GM19438 (cell line): ENCODE data around the gene AKR7A2.

ENCODE experiments used
- ATAC-seq: cut with Tn5 transposase; IDR thresholded peaks from one replicate; pipeline ENCODE4 v1.9.1; 2021; ENCODE audit warnings: low read depth; ENCODE audit not compliant: unreplicated experiment

Gene AKR7A2

GRCh38 chr1:19311931-19312781, at the start of gene AKR7A2, which contains the start of gene SLC66A1:
Gene AKR7A2 (minus strand): TSS chr1:19312144. CDS start chr1:19312124, 20 bp downstream.
Gene SLC66A1 (plus strand): TSS chr1:19312326. CDS start chr1:19317678, 5,352 bp downstream.
- ATAC-seq: peak; percentile 55

GRCh38 chr1:19360843-19361610, 49.1 kb upstream of the AKR7A2 start:
- ATAC-seq: no peak

- ATAC-seq: no peak
Measured at GRCh38 chr1:19360432-19360831, 48.5 kb upstream of the AKR7A2 start.

- ATAC-seq: no peak
Measured at GRCh38 chr1:19360016-19360415, 48.1 kb upstream of the AKR7A2 start.

GRCh38 chr1:19359357-19359756, 47.4 kb upstream of the AKR7A2 start:
- ATAC-seq: no peak

- ATAC-seq: no peak
Measured at GRCh38 chr1:19358710-19359109, 46.8 kb upstream of the AKR7A2 start.

GRCh38 chr1:19357299-19357986, 45.5 kb upstream of the AKR7A2 start:
- ATAC-seq: no peak

- ATAC-seq: no peak
Measured at GRCh38 chr1:19356266-19356665, 44.3 kb upstream of the AKR7A2 start.

GRCh38 chr1:19354531-19354981, 42.6 kb upstream of the AKR7A2 start:
- ATAC-seq: no peak

GRCh38 chr1:19353596-19353995, 41.7 kb upstream of the AKR7A2 start:
- no peak for ATAC-seq

- ATAC-seq: no peak
Measured at GRCh38 chr1:19352839-19353238, 40.9 kb upstream of the AKR7A2 start.

- ATAC-seq: no peak
Measured at GRCh38 chr1:19351873-19352272, 39.9 kb upstream of the AKR7A2 start.

- ATAC-seq: no peak
Measured at GRCh38 chr1:19350566-19350965, 38.6 kb upstream of the AKR7A2 start.

GRCh38 chr1:19349999-19350398, 38.1 kb upstream of the AKR7A2 start:
- ATAC-seq: no peak

GRCh38 chr1:19348441-19349198, 36.7 kb upstream of the AKR7A2 start:
- ATAC-seq: no peak

GRCh38 chr1:19347533-19348172, 35.7 kb upstream of the AKR7A2 start:
- no peak for ATAC-seq

- ATAC-seq: no peak
Measured at GRCh38 chr1:19346026-19346425, 34.1 kb upstream of the AKR7A2 start.

GRCh38 chr1:19345391-19345790, 33.4 kb upstream of the AKR7A2 start:
- ATAC-seq: no peak

GRCh38 chr1:19344831-19345230, 32.9 kb upstream of the AKR7A2 start:
- no peak for ATAC-seq

- no peak for ATAC-seq
Measured at GRCh38 chr1:19344372-19344810, 32.4 kb upstream of the AKR7A2 start.
